NCI-H1930 (cell line): ENCODE results near the gene APOL2.
"Not testable (repeated sequence)": the region's sequence is repeated elsewhere in the genome, so short reads cannot be mapped to it uniquely, and the experiment has no call there.

Experiments
- DNase-seq, 2 experiments: peaks; one replicate each; lab custom pipeline; 2025; lab: John Stamatoyannopoulos, UW

APOL2 gene

GRCh38 chr22:36239401-36240171, at the start of gene APOL2:
TSS of gene APOL2 (minus strand) at chr22:36239527. CDS start at chr22:36233162, 6,365 bp downstream.
- DNase-seq, result peak; percentile 34 to 65

- DNase-seq, result no peak
Measured at GRCh38 chr22:36288571-36289405, 49.5 kb upstream of the APOL2 start.

- DNase-seq, result no peak
Measured at GRCh38 chr22:36287881-36288515, 48.7 kb upstream of the APOL2 start.

GRCh38 chr22:36286096-36286957, 47.0 kb upstream of the APOL2 start:
- DNase-seq, result peak; percentile 35 to 36

GRCh38 chr22:36285545-36285944, 46.2 kb upstream of the APOL2 start:
- DNase-seq, result no peak

- no peak for DNase-seq
Measured at GRCh38 chr22:36285017-36285416, 45.7 kb upstream of the APOL2 start.

- no peak for DNase-seq
Measured at GRCh38 chr22:36284171-36284571, 44.8 kb upstream of the APOL2 start.

- no peak for DNase-seq
Measured at GRCh38 chr22:36282328-36282831, 43.1 kb upstream of the APOL2 start.

GRCh38 chr22:36281781-36282327, 42.5 kb upstream of the APOL2 start:
- DNase-seq, result no peak

GRCh38 chr22:36280379-36280778, 41.1 kb upstream of the APOL2 start:
- no peak for DNase-seq

GRCh38 chr22:36279219-36279666, 39.9 kb upstream of the APOL2 start:
- no peak for DNase-seq

- peak in 1 of 2 experiments; percentile 16 for DNase-seq
Measured at GRCh38 chr22:36277482-36278291, 38.4 kb upstream of the APOL2 start.

GRCh38 chr22:36274531-36274930, 35.2 kb upstream of the APOL2 start:
- DNase-seq, result no peak

GRCh38 chr22:36271951-36272350, 32.6 kb upstream of the APOL2 start:
- not testable (repeated sequence) for DNase-seq

- DNase-seq, result not testable (repeated sequence)
Measured at GRCh38 chr22:36271231-36271630, 31.9 kb upstream of the APOL2 start.

- no peak for DNase-seq
Measured at GRCh38 chr22:36267896-36268485, 28.7 kb upstream of the APOL2 start.

GRCh38 chr22:36267058-36267457, 27.7 kb upstream of the APOL2 start:
- no peak for DNase-seq

GRCh38 chr22:36263886-36264664, 24.7 kb upstream of the APOL2 start:
- not testable (repeated sequence) for DNase-seq

GRCh38 chr22:36263216-36263673, 23.9 kb upstream of the APOL2 start:
- DNase-seq, result not testable (repeated sequence)
